H1 (cell line): ENCODE results near the gene SLC25A20. TPM values are rescaled to one million over a fixed set of nuclear protein-coding genes. Genes with fewer than 3 reads are reported as not detected.

ENCODE experiments used
- CEBPB ChIP-seq: IDR thresholded peaks from 2 replicates; pipeline ENCODE4 v1.6.1; 2012; ENCODE audit warnings: low read depth, low read length
- CHD2 ChIP-seq: IDR thresholded peaks from 2 replicates; pipeline ENCODE4 v1.6.1; 2012; ENCODE audit warnings: low read length, improper control_type of control experiment
- EZH2 ChIP-seq: fragments of 200-600 bp; sonication (generic); IDR thresholded peaks from 2 replicates; pipeline ENCODE4 v1.7.1; 2012; ENCODE audit warnings: low read depth, mild to moderate bottlenecking, moderate library complexity, low read length, inconsistent platforms; ENCODE audit not compliant: severe bottlenecking
- GABPA ChIP-seq: IDR thresholded peaks from 2 replicates; pipeline ENCODE4 v1.6.1; 2011; ENCODE audit warnings: mild to moderate bottlenecking, low read length, moderate library complexity, borderline replicate concordance; ENCODE audit not compliant: insufficient read depth
- MAFK ChIP-seq: IDR thresholded peaks from 2 replicates; pipeline ENCODE4 v1.6.1; 2012; ENCODE audit warnings: low read depth, mild to moderate bottlenecking, improper control_type of control experiment, low read length
- NANOG ChIP-seq: IDR thresholded peaks from 2 replicates; pipeline ENCODE4 v1.6.1; 2011; ENCODE audit warnings: low read length, low read depth, mild to moderate bottlenecking, inconsistent platforms; ENCODE audit not compliant: insufficient read depth, poor library complexity, severe bottlenecking
- POLR2AphosphoS5 ChIP-seq: IDR thresholded peaks from 2 replicates; pipeline ENCODE4 v1.6.1; 2011; ENCODE audit warnings: low read depth, low read length
- SIN3A ChIP-seq, 2 experiments: IDR thresholded peaks in 1 of 2; conservative IDR thresholded peaks in 1 of 2; 2 replicates each; pipeline ENCODE4 v1.6.1; 2011 to 2012; ENCODE audit warnings: low read length in 2 of 2, improper control_type of control experiment in 1 of 2, low read depth in 1 of 2, mild to moderate bottlenecking in 1 of 2
- SP1 ChIP-seq: IDR thresholded peaks from 2 replicates; pipeline ENCODE4 v1.6.1; 2011; ENCODE audit warnings: low read depth, low read length
- SUZ12 ChIP-seq: fragments of 200-600 bp; sonication (generic); IDR thresholded peaks from 2 replicates; pipeline ENCODE4 v1.6.1; 2012; ENCODE audit warnings: mild to moderate bottlenecking, inconsistent platforms, low read length, moderate library complexity, mixed read lengths
- polyA plus RNA-seq, 7 experiments: library from polyadenylated mRNA; depleted of rRNA in 3 of 7; stranded (reverse) in 5 of 7; unstranded in 2 of 7; fragments of >200 nt in 5 of 7; fragments of 200-250 nt in 2 of 7; gene quantifications; 1 replicate in 5 of 7; 2 replicates in 1 of 7; 4 replicates in 1 of 7; pipeline versions ENCODE4 v1.2.1 to v1.2.3, GENCODE V29; 2011 to 2013; ENCODE audit warnings: missing spikeins in 2 of 7, mixed read lengths in 2 of 7
- total RNA-seq: library from RNA; stranded (reverse); fragmentation: NEBNext Ultra II Directional; extraction: Animal tissue kit (Norgen Biotek cat#: 25700); gene quantifications from 2 replicates; pipeline ENCODE4 v1.2.1, GENCODE V29; 2021
- TF ChIP-seq, protein P1 (sequence below): fragments of 300-600 bp; sonication (generic); IDR thresholded peaks from 2 replicates; pipeline ENCODE4 v1.7.1; 2012; ENCODE audit warnings: low read length, moderate library complexity, mild to moderate bottlenecking, inconsistent platforms; ENCODE audit not compliant: insufficient replicate concordance

SLC25A20 gene
- total and polyA plus RNA-seq, 2 of the 8 experiments (the other 6 are each of a cell fraction or from before 2014, with no cell fraction given), result 3.8 to 4.0 TPM

- TF ChIP-seq, protein P1, sequence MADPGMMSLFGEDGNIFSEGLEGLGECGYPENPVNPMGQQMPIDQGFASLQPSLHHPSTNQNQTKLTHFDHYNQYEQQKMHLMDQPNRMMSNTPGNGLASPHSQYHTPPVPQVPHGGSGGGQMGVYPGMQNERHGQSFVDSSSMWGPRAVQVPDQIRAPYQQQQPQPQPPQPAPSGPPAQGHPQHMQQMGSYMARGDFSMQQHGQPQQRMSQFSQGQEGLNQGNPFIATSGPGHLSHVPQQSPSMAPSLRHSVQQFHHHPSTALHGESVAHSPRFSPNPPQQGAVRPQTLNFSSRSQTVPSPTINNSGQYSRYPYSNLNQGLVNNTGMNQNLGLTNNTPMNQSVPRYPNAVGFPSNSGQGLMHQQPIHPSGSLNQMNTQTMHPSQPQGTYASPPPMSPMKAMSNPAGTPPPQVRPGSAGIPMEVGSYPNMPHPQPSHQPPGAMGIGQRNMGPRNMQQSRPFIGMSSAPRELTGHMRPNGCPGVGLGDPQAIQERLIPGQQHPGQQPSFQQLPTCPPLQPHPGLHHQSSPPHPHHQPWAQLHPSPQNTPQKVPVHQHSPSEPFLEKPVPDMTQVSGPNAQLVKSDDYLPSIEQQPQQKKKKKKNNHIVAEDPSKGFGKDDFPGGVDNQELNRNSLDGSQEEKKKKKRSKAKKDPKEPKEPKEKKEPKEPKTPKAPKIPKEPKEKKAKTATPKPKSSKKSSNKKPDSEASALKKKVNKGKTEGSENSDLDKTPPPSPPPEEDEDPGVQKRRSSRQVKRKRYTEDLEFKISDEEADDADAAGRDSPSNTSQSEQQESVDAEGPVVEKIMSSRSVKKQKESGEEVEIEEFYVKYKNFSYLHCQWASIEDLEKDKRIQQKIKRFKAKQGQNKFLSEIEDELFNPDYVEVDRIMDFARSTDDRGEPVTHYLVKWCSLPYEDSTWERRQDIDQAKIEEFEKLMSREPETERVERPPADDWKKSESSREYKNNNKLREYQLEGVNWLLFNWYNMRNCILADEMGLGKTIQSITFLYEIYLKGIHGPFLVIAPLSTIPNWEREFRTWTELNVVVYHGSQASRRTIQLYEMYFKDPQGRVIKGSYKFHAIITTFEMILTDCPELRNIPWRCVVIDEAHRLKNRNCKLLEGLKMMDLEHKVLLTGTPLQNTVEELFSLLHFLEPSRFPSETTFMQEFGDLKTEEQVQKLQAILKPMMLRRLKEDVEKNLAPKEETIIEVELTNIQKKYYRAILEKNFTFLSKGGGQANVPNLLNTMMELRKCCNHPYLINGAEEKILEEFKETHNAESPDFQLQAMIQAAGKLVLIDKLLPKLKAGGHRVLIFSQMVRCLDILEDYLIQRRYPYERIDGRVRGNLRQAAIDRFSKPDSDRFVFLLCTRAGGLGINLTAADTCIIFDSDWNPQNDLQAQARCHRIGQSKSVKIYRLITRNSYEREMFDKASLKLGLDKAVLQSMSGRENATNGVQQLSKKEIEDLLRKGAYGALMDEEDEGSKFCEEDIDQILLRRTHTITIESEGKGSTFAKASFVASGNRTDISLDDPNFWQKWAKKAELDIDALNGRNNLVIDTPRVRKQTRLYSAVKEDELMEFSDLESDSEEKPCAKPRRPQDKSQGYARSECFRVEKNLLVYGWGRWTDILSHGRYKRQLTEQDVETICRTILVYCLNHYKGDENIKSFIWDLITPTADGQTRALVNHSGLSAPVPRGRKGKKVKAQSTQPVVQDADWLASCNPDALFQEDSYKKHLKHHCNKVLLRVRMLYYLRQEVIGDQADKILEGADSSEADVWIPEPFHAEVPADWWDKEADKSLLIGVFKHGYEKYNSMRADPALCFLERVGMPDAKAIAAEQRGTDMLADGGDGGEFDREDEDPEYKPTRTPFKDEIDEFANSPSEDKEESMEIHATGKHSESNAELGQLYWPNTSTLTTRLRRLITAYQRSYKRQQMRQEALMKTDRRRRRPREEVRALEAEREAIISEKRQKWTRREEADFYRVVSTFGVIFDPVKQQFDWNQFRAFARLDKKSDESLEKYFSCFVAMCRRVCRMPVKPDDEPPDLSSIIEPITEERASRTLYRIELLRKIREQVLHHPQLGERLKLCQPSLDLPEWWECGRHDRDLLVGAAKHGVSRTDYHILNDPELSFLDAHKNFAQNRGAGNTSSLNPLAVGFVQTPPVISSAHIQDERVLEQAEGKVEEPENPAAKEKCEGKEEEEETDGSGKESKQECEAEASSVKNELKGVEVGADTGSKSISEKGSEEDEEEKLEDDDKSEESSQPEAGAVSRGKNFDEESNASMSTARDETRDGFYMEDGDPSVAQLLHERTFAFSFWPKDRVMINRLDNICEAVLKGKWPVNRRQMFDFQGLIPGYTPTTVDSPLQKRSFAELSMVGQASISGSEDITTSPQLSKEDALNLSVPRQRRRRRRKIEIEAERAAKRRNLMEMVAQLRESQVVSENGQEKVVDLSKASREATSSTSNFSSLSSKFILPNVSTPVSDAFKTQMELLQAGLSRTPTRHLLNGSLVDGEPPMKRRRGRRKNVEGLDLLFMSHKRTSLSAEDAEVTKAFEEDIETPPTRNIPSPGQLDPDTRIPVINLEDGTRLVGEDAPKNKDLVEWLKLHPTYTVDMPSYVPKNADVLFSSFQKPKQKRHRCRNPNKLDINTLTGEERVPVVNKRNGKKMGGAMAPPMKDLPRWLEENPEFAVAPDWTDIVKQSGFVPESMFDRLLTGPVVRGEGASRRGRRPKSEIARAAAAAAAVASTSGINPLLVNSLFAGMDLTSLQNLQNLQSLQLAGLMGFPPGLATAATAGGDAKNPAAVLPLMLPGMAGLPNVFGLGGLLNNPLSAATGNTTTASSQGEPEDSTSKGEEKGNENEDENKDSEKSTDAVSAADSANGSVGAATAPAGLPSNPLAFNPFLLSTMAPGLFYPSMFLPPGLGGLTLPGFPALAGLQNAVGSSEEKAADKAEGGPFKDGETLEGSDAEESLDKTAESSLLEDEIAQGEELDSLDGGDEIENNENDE, result no peak
- TF ChIP-seq SIN3A (conservative IDR thresholded peaks at IDR 0.05 in 1 of 2, IDR thresholded peaks at IDR 0.05 in 1 of 2; ENCODE audit: low read depth in 1 of 2, low read length in 2 of 2) (no peak), CHD2 (no peak), CEBPB (no peak), SP1 (no peak), EZH2 (no peak), NANOG (no peak), POLR2AphosphoS5 (no peak), SUZ12 (no peak), GABPA (no peak), MAFK (no peak)
Measured at GRCh38 chr3:48856469-48856868, 42.2 kb downstream of the SLC25A20 start (continued).
